ENCODE data around the gene FBXW11.
"Not testable (repeated sequence)": the region's sequence is repeated elsewhere in the genome, so short reads cannot be mapped to it uniquely, and the experiment has no call there.

- not testable (repeated sequence) for TF ChIP-seq POLR2A (IDR thresholded peaks at IDR 0.05; ENCODE audit: low read length); CTCF (IDR thresholded peaks at IDR 0.05); EP300 (IDR thresholded peaks at IDR 0.05); CBX2 (IDR thresholded peaks at IDR 0.05; ENCODE audit: borderline replicate concordance, low read depth); RAD21 (conservative IDR thresholded peaks at IDR 0.05 in 1 of 2, IDR thresholded peaks at IDR 0.05 in 1 of 2); HDAC2 (IDR thresholded peaks at IDR 0.05); HOXB5 (CRISPR knock-in tag; IDR thresholded peaks at IDR 0.05); ZSCAN20 (CRISPR knock-in tag; IDR thresholded peaks at IDR 0.05); SREBF2 (IDR thresholded peaks at IDR 0.05); JUN (IDR thresholded peaks at IDR 0.05); ZC3H11A (IDR thresholded peaks at IDR 0.05); MAZ (IDR thresholded peaks at IDR 0.05; ENCODE audit: borderline replicate concordance, low read depth, low read length)
- TF ChIP-seq, protein P1, sequence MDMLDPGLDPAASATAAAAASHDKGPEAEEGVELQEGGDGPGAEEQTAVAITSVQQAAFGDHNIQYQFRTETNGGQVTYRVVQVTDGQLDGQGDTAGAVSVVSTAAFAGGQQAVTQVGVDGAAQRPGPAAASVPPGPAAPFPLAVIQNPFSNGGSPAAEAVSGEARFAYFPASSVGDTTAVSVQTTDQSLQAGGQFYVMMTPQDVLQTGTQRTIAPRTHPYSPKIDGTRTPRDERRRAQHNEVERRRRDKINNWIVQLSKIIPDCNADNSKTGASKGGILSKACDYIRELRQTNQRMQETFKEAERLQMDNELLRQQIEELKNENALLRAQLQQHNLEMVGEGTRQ (IDR thresholded peaks at IDR 0.05), result not testable (repeated sequence)
Observed at GRCh38 chr5:171915700-171916099, 90.7 kb downstream of the FBXW11 start.
